Neural cell (in vitro differentiated cells): ENCODE measurements around the gene CXXC1. TPM values are rescaled to one million over a fixed set of nuclear protein-coding genes. Genes with fewer than 3 reads are reported as not detected.

ENCODE experiments used
- H2AFZ ChIP-seq: fragments of 200-600, 300-800 bp; sonication (generic), shearing (Covaris generic); 2 replicates; pipeline ENCODE4 v1.6.0; 2014; ENCODE audit warnings: low read depth, mild to moderate bottlenecking, antibody characterized with exemption, low read length, moderate library complexity
- H3F3A ChIP-seq: fragments of 200-600 bp; shearing (Covaris generic); 2 replicates; pipeline ENCODE4 v1.6.1; 2016; ENCODE audit warnings: mild to moderate bottlenecking, moderate library complexity, mixed read lengths, antibody characterized with exemption, low read length; ENCODE audit not compliant: insufficient read depth, poor library complexity, severe bottlenecking
- H3K27ac ChIP-seq: fragments of 200-600, 300-800 bp; sonication (generic), shearing (Covaris generic); 2 replicates; pipeline ENCODE4 v1.5.1; 2014; ENCODE audit warnings: mild to moderate bottlenecking, low read length, moderate library complexity
- H3K27me3 ChIP-seq: fragments of 300-800, 200-600 bp; sonication (generic), shearing (Covaris generic); 2 replicates; pipeline ENCODE4 v1.6.0; 2014; ENCODE audit warnings: mild to moderate bottlenecking, low read depth, low read length, moderate library complexity; ENCODE audit not compliant: insufficient read depth
- H3K36me3 ChIP-seq: fragments of 300-800, 200-600 bp; sonication (generic), shearing (Covaris generic); 2 replicates; pipeline ENCODE4 v1.5.1; 2014; ENCODE audit warnings: mild to moderate bottlenecking, antibody characterized with exemption, low read length, moderate library complexity; ENCODE audit not compliant: insufficient read depth
- H3K4me2 ChIP-seq: fragments of 300-800, 200-600 bp; sonication (generic), shearing (Covaris generic); 2 replicates; pipeline ENCODE4 v1.6.0; 2014; ENCODE audit warnings: mild to moderate bottlenecking, low read length
- H3K4me3 ChIP-seq: fragments of 300-800, 200-600 bp; sonication (generic), shearing (Covaris generic); 2 replicates; pipeline ENCODE4 v1.5.1; 2014; ENCODE audit warnings: mild to moderate bottlenecking, low read length, moderate library complexity
- H3K79me2 ChIP-seq: fragments of 200-600 bp; shearing (Covaris generic); replicated peaks from 2 replicates; pipeline ENCODE4 v1.6.0; 2014; ENCODE audit warnings: mild to moderate bottlenecking, low read length, moderate library complexity; ENCODE audit not compliant: insufficient read depth
- H3K9ac ChIP-seq: fragments of 300-800, 200-600 bp; sonication (generic), shearing (Covaris generic); 2 replicates; pipeline ENCODE4 v1.6.1; 2016; ENCODE audit warnings: mild to moderate bottlenecking, low read length, mixed read lengths
- H3K9me2 ChIP-seq: fragments of 200-600 bp; shearing (Covaris generic); 2 replicates; pipeline ENCODE4 v1.6.1; 2016; ENCODE audit warnings: mild to moderate bottlenecking, low read length, mixed read lengths; ENCODE audit not compliant: insufficient read depth
- H3K9me3 ChIP-seq: fragments of 200-600, 300-800 bp; sonication (generic), shearing (Covaris generic); 2 replicates; pipeline ENCODE4 v1.6.1; 2016; ENCODE audit warnings: mild to moderate bottlenecking, mixed run types, low read length, moderate library complexity, mixed read lengths
- H4K20me1 ChIP-seq: fragments of 200-600 bp; shearing (Covaris generic); 2 replicates; pipeline ENCODE4 v1.6.1; 2016; ENCODE audit warnings: mild to moderate bottlenecking, mixed run types; ENCODE audit not compliant: insufficient read depth
- CTCF ChIP-seq: fragments of 450-650 bp; IDR thresholded peaks from 2 replicates; pipeline ENCODE4 v1.5.1; 2014; ENCODE audit warnings: antibody characterized with exemption, mild to moderate bottlenecking, moderate library complexity; ENCODE audit not compliant: poor library complexity, severe bottlenecking
- EP300 ChIP-seq: fragments of 450-650 bp; conservative IDR thresholded peaks from 2 replicates; pipeline ENCODE4 v1.6.1; 2014; ENCODE audit warnings: antibody characterized with exemption, mild to moderate bottlenecking, moderate library complexity; ENCODE audit not compliant: poor library complexity, severe bottlenecking
- EZH2 ChIP-seq: fragments of 200-600, 300-800 bp; shearing (Covaris generic), sonication (generic); IDR thresholded peaks from 2 replicates; pipeline ENCODE4 v1.6.1; 2014; ENCODE audit warnings: antibody characterized with exemption, low read length, borderline replicate concordance, mild to moderate bottlenecking; ENCODE audit not compliant: insufficient read depth, poor library complexity, severe bottlenecking
- MXI1 ChIP-seq: fragments of 450-650 bp; conservative IDR thresholded peaks from 2 replicates; pipeline ENCODE4 v1.6.1; 2014; ENCODE audit warnings: antibody characterized with exemption, mild to moderate bottlenecking; ENCODE audit not compliant: poor library complexity, severe bottlenecking
- POLR2AphosphoS5 ChIP-seq: IDR thresholded peaks from 2 replicates; pipeline ENCODE4 v1.6.1; 2012
- RAD21 ChIP-seq: fragments of 450-650 bp; conservative IDR thresholded peaks from 2 replicates; pipeline ENCODE4 v1.6.1; 2014; ENCODE audit warnings: antibody characterized with exemption, mild to moderate bottlenecking, moderate library complexity
- TAF1 ChIP-seq: IDR thresholded peaks from 2 replicates; pipeline ENCODE4 v1.6.1; 2012; ENCODE audit warnings: low read depth
- polyA plus RNA-seq: library from polyadenylated mRNA; depleted of rRNA; stranded (reverse); fragments of >200 nt; gene quantifications from 2 replicates; pipeline ENCODE4 v1.2.3, GENCODE V29; 2014
- small RNA-seq, 3 experiments: library from RNA; depleted of rRNA; stranded (forward); fragments of <200 nt; gene quantifications; one replicate each; pipeline ENCODE3, GENCODE V24; 2012

Gene CXXC1
- polyA plus RNA-seq, 1 donor from 2014 or later: 99.8 TPM

DNA sequence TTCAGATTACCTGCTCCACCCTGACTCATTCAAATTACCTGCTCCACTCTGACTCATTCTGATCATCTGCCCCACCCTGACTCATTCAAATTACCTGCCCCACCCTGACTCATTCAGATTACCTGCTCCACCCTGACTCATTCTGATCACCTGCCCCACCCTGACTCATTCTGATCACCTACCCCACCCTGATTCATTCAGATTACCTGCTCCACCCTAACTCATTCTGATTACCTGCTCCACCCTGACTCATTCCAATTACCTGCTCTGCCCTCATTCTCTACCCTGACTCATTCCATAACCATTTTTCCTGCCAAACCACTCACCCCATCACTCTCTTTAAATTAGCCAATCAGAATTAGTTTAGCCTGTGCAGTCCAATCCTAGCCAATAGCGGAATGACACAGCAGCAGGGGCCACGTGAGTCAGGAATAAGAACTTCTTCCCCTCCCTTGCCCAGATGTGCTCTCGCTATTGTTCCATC lies 47.4 kb downstream of the CXXC1 start:
- Histone ChIP-seq H3K36me3 (no peaks in the 10 kb centered on the region), H3K27me3 (no peaks in the 10 kb centered on the region), H3F3A (no peaks in the 10 kb centered on the region), H3K27ac (no peak overlapping the region), H4K20me1 (no peaks in the 10 kb centered on the region), H3K9me2 (no peaks in the 10 kb centered on the region), H3K9ac (no peak overlapping the region), H3K4me2 (no peak overlapping the region), H3K4me3 (no peak overlapping the region), H3K79me2 (no peaks in the 10 kb centered on the region), H3K9me3 (no peaks in the 10 kb centered on the region), H2AFZ (no peak overlapping the region)
- no peak for TF ChIP-seq RAD21
- TF ChIP-seq TAF1: no peak
- TF ChIP-seq POLR2AphosphoS5: no peak

DNA sequence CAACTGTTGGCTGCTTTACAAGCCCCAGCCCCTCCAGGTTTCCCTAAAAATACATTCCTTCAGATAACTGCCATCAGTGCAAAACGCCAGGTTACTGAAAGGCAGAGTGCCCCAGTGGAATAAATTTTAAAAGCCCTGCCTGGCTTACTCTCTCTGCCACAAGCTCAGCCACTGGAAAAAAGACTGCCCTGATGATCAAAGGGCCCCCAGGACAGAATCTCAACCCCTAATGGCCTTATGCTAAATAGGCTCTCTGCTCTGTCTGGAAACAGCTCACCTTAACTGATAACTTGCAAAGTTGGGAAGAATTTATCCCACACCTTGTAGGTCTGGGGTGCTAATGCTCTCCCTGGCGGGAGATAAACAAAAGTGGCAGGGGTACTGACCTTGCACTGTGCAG lies 55.1 kb downstream of the CXXC1 start:
- Histone ChIP-seq H3K9me2 (no peaks in the 10 kb centered on the region), H3K9me3 (no peaks in the 10 kb centered on the region), H3K79me2 (no peaks in the 10 kb centered on the region), H3K9ac (no peak overlapping the region), H4K20me1 (no peaks in the 10 kb centered on the region), H3K4me2 (no peak overlapping the region), H3K27me3 (no peaks in the 10 kb centered on the region), H3K4me3 (no peak overlapping the region), H3K36me3 (no peaks in the 10 kb centered on the region), H3F3A (no peaks in the 10 kb centered on the region), H2AFZ (no peak overlapping the region), H3K27ac (no peak overlapping the region)
- TF ChIP-seq EZH2 (no peak), MXI1 (no peak), EP300 (no peak), CTCF (no peak), RAD21 (no peak), TAF1 (no peak)

Small RNAs within 50 kb of the gene (small RNA-seq; reads per million reads assigned to genes)
- 0 to 0.08 (median 0) reads per million in 3 experiments for gene RNA5SP458

Other genes starting within 250 kb of the CXXC1 start
- gene MYO5B, start 92.5 kb downstream of the CXXC1 start, polyA plus RNA-seq: 0.38 and 0.42 TPM in 2 replicates
- 0.26 and 0.64 TPM in 2 replicates for gene CFAP53, start 21.2 kb downstream of the CXXC1 start, polyA plus RNA-seq
- gene MBD1, start 6.2 kb downstream of the CXXC1 start, polyA plus RNA-seq: 106 and 130 TPM in 2 replicates
- 0.94 and 0.97 TPM in 2 replicates for gene SKA1, start 87.4 kb upstream of the CXXC1 start, polyA plus RNA-seq